AG09309 (cell line): Measurements from ENCODE around the gene STX7.
"Not testable (repeated sequence)": the region's sequence is repeated elsewhere in the genome, so short reads cannot be mapped to it uniquely, and the experiment has no call there.

Experiments
- DNase-seq: peaks from one replicate; pipeline ENCODE4 v3.0.0-alpha.2; 2010; ENCODE audit warnings: low read depth
- H3K4me3 ChIP-seq: 2 replicates; pipeline ENCODE4 v1.5.1; 2011; ENCODE audit warnings: mild to moderate bottlenecking, low read depth, low read length, moderate library complexity; ENCODE audit not compliant: control insufficient read depth
- CTCF ChIP-seq: IDR thresholded peaks from 2 replicates; pipeline ENCODE4 v1.5.1; 2011; ENCODE audit warnings: mild to moderate bottlenecking, low read depth, low read length, inconsistent platforms; ENCODE audit not compliant: insufficient read depth, control insufficient read depth; ENCODE audit errors: missing control alignments

The STX7 gene

GRCh38 chr6:132512638-132513632 is at the start of gene STX7:
Gene STX7 (minus strand): TSS chr6:132513116. CDS start chr6:132503530, 9,586 bp downstream.
- no peak for TF ChIP-seq CTCF
- H3K4me3 ChIP-seq, result peak within 1 kb of the TSS; percentile 96
- peak; percentile 21 for DNase-seq

GRCh38 chr6:132560087-132560486 is 47.2 kb upstream of the STX7 start:
- not testable (repeated sequence) for H3K4me3 ChIP-seq, DNase-seq

GRCh38 chr6:132552372-132552771 is 39.5 kb upstream of the STX7 start, which contains the start of gene TAAR8:
Gene TAAR8 (plus strand): TSS chr6:132552672. CDS start chr6:132552693, 21 bp downstream.
- DNase-seq, result no peak
- no peak within 1 kb of the TSS for H3K4me3 ChIP-seq
- TF ChIP-seq CTCF, result no peak

- DNase-seq, result no peak
- H3K4me3 ChIP-seq, result no peak overlapping the region
- TF ChIP-seq CTCF, result no peak
These were observed 38.3 kb upstream of the STX7 start for GRCh38 chr6:132551214-132551613.

GRCh38 chr6:132548746-132549463 is 36.0 kb upstream of the STX7 start:
- DNase-seq, result no peak
- H3K4me3 ChIP-seq, result no peak overlapping the region
- no peak for TF ChIP-seq CTCF

GRCh38 chr6:132544826-132545225 is 31.9 kb upstream of the STX7 start:
- no peak overlapping the region for H3K4me3 ChIP-seq
- TF ChIP-seq CTCF, result no peak
- no peak for DNase-seq

- no peak for DNase-seq
- H3K4me3 ChIP-seq, result no peak within 1 kb of the TSS
- TF ChIP-seq CTCF, result no peak
These were observed 25.1 kb upstream of the STX7 start, which contains the start of gene TAAR9 for GRCh38 chr6:132537977-132538376. Gene TAAR9 (plus strand): TSS chr6:132538277. CDS start chr6:132538290, 13 bp downstream.
